ENCODE results near the gene PHETA2.

The PHETA2 gene

GRCh38 chr22:42056757-42057511 is 17.1 kb upstream of the PHETA2 start:
- Histone ChIP-seq H2AFZ (ENCODE audit: low read depth, low read length, severe bottlenecking) (no peak overlapping the region), H4K20me1 (ENCODE audit: low read depth, low read length) (no peaks in the 10 kb centered on the region), H3K27ac (ENCODE audit: low read depth, low read length) (no peak overlapping the region), H3K9ac (ENCODE audit: low read length) (no peak overlapping the region), H3K36me3 (ENCODE audit: low read length) (peaks cover 10% of the 10 kb centered on the region), H3F3A (ENCODE audit: insufficient read depth) (no peaks in the 10 kb centered on the region), H3K9me3 (ENCODE audit: insufficient read depth, low read length) (peaks cover 10% of the 10 kb centered on the region; the same call in 1 of the 2 replicates), H3K79me2 (ENCODE audit: insufficient read depth, low read length) (no peaks in the 10 kb centered on the region), H3K4me2 (ENCODE audit: low read depth, low read length, poor library complexity, severe bottlenecking) (no peak overlapping the region), H3K27me3 (ENCODE audit: low read length) (no peaks in the 10 kb centered on the region), H3K4me3 (ENCODE audit: insufficient read depth, low read length, poor library complexity, severe bottlenecking) (no peak overlapping the region), H3K9me2 (replicated peaks; ENCODE audit: insufficient read depth, low read length) (no peaks in the 10 kb centered on the region)
- TF ChIP-seq, protein P1, sequence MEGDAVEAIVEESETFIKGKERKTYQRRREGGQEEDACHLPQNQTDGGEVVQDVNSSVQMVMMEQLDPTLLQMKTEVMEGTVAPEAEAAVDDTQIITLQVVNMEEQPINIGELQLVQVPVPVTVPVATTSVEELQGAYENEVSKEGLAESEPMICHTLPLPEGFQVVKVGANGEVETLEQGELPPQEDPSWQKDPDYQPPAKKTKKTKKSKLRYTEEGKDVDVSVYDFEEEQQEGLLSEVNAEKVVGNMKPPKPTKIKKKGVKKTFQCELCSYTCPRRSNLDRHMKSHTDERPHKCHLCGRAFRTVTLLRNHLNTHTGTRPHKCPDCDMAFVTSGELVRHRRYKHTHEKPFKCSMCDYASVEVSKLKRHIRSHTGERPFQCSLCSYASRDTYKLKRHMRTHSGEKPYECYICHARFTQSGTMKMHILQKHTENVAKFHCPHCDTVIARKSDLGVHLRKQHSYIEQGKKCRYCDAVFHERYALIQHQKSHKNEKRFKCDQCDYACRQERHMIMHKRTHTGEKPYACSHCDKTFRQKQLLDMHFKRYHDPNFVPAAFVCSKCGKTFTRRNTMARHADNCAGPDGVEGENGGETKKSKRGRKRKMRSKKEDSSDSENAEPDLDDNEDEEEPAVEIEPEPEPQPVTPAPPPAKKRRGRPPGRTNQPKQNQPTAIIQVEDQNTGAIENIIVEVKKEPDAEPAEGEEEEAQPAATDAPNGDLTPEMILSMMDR (IDR thresholded peaks at IDR 0.05; ENCODE audit: insufficient read depth, low read length, poor library complexity, severe bottlenecking), result no peak
- TF ChIP-seq EZH2phosphoT487 (conservative IDR thresholded peaks at IDR 0.05; ENCODE audit: low read length), result no peak

DNA sequence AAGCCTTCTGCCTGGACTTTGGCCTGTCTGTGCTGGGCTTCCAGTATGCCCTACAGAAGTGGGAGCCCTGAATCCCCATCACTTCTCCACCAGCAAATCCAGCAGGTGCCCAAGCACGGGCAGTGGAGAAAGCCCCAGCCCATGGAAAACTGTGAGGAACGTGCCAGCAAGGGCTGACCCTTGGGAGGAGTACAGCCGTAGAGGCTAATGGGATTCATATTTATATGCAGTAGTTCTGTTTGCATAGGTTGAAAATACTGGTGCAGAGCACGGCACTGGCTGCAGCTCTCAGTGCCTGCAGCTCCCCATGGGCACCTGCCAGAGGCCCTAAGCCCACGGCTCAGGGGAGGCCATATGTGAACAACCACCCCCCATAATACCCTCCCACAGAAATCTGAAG is 13.6 kb upstream of the PHETA2 start:
- no peak overlapping the region for H3K9ac ChIP-seq (ENCODE audit: low read length)
- H3K4me2 ChIP-seq (ENCODE audit: low read depth, low read length, poor library complexity, severe bottlenecking), result no peak overlapping the region
- H3F3A ChIP-seq (ENCODE audit: insufficient read depth), result no peaks in the 10 kb centered on the region
- no peaks in the 10 kb centered on the region for H3K9me2 ChIP-seq (replicated peaks; ENCODE audit: insufficient read depth, low read length)
- no peaks in the 10 kb centered on the region for H3K79me2 ChIP-seq (ENCODE audit: insufficient read depth, low read length)
- peaks cover 10% of the 10 kb centered on the region; the same call in 1 of the 2 replicates for H3K9me3 ChIP-seq (ENCODE audit: insufficient read depth, low read length)
- TF ChIP-seq, protein P1 (IDR thresholded peaks at IDR 0.05; ENCODE audit: insufficient read depth, low read length, poor library complexity, severe bottlenecking), result no peak
- TF ChIP-seq EZH2phosphoT487 (conservative IDR thresholded peaks at IDR 0.05; ENCODE audit: low read length), result no peak
- no peak overlapping the region for H3K27ac ChIP-seq (ENCODE audit: low read depth, low read length)
- H3K4me3 ChIP-seq (ENCODE audit: insufficient read depth, low read length, poor library complexity, severe bottlenecking), result no peak overlapping the region
- no peak overlapping the region for H2AFZ ChIP-seq (ENCODE audit: low read depth, low read length, severe bottlenecking)
- H3K36me3 ChIP-seq (ENCODE audit: low read length), result peaks cover 10% of the 10 kb centered on the region
- H4K20me1 ChIP-seq (ENCODE audit: low read depth, low read length), result no peaks in the 10 kb centered on the region
- H3K27me3 ChIP-seq (ENCODE audit: low read length), result no peaks in the 10 kb centered on the region

DNA sequence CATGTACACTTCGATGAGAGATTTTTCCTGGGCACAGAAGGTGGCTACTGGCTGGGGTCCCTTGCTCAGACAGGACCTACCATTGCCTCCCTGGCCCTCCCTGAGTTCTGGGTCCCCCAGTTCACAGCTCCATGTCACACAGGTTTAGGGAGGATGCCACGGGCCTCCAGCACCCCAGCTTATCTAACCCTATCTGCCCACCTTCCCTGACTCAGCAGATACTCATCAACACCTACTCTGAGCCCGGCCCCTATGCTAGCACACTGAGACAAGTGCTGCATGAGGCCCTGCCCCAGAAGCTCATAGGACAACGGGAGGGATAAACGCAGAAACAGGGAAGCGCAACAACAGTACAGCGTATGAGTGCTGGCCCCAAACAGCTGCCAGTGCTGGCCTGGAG is 13.0 kb upstream of the PHETA2 start:
- no peak for TF ChIP-seq EZH2phosphoT487 (conservative IDR thresholded peaks at IDR 0.05; ENCODE audit: low read length)
- TF ChIP-seq, protein P1 (IDR thresholded peaks at IDR 0.05; ENCODE audit: insufficient read depth, low read length, poor library complexity, severe bottlenecking), result no peak
- Histone ChIP-seq H3K27me3 (ENCODE audit: low read length) (no peaks in the 10 kb centered on the region), H3K36me3 (ENCODE audit: low read length) (peaks cover 10% of the 10 kb centered on the region), H3K27ac (ENCODE audit: low read depth, low read length) (no peak overlapping the region), H3K4me2 (ENCODE audit: low read depth, low read length, poor library complexity, severe bottlenecking) (no peak overlapping the region), H3F3A (ENCODE audit: insufficient read depth) (no peaks in the 10 kb centered on the region), H3K9me3 (ENCODE audit: insufficient read depth, low read length) (peaks cover 10% of the 10 kb centered on the region; the same call in 1 of the 2 replicates), H4K20me1 (ENCODE audit: low read depth, low read length) (no peaks in the 10 kb centered on the region), H3K9ac (ENCODE audit: low read length) (no peak overlapping the region), H2AFZ (ENCODE audit: low read depth, low read length, severe bottlenecking) (no peak overlapping the region), H3K4me3 (ENCODE audit: insufficient read depth, low read length, poor library complexity, severe bottlenecking) (no peak overlapping the region), H3K9me2 (replicated peaks; ENCODE audit: insufficient read depth, low read length) (no peaks in the 10 kb centered on the region), H3K79me2 (ENCODE audit: insufficient read depth, low read length) (no peaks in the 10 kb centered on the region)
